ENCODE results near the gene FAM149B1.

FAM149B1 gene

DNA sequence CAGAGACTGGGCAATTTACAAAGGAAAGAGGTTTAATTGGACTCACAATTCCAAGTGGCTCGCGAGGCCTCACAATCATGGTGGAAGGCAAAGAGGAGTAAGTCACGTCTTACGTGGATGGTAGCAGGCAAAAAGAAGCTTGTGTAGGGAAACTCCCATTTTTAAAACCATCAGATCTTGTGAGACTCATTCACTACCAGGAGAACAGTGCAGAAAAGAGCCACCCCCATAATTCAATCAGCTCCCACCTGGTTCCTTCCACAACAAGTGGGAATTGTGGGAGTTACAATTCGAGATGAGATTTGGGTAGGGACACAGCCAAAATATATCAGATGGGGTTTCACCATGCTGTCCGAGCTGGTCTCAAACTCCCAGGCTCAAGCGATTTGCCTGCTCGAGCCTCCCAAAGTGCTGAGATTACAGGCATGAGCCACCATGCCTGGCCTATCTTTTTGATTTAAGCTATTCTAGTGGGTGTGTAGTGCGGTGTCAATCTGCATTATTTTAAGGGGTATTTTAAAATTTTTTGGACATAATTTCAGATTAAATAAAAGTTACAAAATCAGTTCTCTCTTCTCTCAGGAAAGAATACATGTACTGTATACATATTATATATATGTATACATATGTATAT lies 93.6 kb downstream of the FAM149B1 start:
- no peak overlapping the region for H3K4me3 ChIP-seq (ENCODE audit: low read length)
- DNase-seq (ENCODE audit: low read depth, low spot score): no peak

DNA sequence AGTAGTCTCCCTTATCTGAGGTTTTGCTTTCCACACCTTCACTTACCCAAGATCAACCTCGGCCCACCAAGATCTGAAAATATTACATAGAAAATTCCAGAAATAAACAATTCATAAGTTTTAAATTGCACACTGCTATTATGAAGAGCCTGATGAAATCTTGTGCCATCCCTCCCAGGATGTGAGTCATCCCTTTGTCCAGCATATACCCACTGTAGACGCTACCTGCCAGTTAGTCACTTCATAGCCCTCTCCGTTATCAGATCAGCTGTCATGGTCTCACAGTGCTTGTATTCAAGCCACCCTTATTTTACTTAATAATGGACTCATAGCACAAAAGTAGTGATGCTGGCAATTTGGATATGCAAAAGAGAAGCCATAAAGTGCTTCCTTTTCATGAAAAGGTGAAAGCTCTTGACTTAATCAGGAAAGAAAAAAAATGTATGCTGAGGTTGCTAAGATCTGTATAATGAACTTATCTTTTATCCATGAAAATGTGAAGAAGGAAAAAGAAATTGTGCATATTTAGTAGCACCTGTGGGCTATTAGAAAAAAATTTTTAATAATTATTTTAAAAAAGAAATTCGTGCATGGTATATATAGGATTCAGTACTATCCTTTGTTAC lies 94.3 kb downstream of the FAM149B1 start:
- no peak overlapping the region for H3K4me3 ChIP-seq (ENCODE audit: low read length)
- no peak for DNase-seq (ENCODE audit: low read depth, low spot score)

DNA sequence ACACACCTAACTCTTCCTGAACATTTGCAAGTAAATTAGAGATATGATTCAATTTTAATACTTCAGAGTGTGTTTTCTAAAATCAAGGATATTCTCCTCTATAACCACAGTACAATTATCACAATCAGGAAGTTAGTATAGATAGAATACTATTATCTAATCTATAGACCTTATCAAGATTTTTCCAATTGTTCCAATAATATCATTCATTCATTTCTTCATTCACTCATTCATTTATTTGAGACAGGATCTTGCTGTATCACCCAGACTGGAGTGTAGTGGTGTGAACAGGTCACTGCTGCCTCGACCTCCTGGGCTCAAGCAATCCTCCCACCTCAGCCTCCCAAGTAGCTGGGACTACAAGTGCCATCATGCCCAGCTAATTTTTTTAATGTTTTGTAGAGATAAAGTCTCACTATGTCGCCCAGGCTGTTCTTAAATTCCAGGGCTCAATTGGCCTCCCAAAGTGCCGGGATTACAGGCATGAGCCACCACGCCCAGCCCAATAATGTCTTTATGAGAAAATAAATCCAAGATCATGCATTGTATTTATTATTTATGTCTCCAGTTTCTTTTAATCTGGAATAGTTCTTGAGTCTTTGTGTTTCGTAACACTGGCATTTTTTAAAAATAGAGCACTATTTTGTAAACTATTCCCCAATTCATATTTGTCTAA lies 95.1 kb downstream of the FAM149B1 start:
- H3K4me3 ChIP-seq (ENCODE audit: low read length): no peak overlapping the region
- DNase-seq (ENCODE audit: low read depth, low spot score): no peak

DNA sequence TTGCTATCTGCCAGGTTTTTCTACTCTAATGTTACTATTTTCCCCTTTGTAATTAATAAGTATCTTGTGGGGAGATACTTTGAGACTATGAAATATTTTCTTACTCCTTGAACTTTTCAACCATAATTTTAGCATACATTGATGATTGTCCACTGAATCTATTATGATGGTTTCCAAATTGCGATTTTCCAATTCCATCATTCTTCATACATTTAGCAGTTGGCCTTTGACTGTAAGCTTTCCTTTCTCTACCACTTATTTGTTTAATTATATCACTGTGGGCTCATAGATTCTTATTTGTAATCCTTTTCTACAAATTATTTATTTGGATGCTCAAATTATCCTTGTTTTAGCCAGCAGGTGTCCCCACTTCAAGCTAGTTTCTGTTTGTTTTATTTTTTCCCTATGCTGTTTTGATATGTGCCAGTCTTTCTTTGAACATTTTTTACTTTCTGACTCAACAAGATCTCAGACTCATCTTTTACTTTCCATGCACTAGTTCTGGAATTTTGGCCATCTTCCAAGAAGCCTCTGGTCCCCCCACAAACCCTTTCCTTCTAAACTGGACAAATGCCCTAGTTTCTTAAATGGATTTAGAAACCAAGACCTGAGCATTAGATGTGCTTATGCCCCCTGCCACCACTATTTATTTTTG lies 95.9 kb downstream of the FAM149B1 start:
- H3K4me3 ChIP-seq (ENCODE audit: low read length): no peak overlapping the region
- peak; percentile 23 for DNase-seq (ENCODE audit: low read depth, low spot score)

DNA sequence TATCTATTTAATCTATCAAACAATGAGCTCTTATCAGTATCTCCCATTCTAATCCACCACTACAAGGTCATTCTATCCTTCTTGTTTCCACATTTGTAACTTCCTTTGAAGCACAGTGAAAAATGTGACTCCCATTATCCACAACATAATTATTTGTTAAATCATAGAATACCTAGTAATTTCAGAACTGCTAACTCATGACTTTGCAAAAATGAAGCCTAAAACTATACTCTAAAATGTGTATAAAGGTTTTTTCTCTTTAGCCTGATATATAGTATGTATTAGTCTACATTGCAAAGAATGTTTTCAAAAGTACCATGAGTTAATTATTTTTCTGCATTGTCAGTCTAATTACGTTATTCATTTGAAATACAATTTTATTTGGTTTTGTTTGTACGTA lies 96.5 kb downstream of the FAM149B1 start:
- no peak for DNase-seq (ENCODE audit: low read depth, low spot score)
- no peak overlapping the region for H3K4me3 ChIP-seq (ENCODE audit: low read length)

DNA sequence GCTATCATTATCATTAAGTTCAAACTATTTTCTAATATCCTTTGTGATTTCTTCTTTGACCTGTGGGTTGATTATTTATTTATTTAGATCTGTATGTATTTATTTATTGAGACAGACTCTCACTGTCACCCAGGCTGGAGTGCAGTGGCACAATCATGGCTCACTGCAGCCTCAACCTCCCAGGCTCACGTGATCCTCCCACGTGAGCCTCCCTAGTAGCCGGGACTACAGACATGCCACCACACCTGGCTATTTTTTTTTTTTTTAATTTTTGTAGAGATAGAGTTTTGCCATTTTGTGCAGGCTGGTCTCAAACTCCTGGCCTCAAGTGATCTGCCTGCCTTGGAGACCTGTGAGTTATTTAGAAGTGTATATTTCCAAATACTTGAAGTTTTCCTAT lies 113.2 kb downstream of the FAM149B1 start:
- H3K4me3 ChIP-seq (ENCODE audit: low read length): no peak overlapping the region
- no peak for DNase-seq (ENCODE audit: low read depth, low spot score)

DNA sequence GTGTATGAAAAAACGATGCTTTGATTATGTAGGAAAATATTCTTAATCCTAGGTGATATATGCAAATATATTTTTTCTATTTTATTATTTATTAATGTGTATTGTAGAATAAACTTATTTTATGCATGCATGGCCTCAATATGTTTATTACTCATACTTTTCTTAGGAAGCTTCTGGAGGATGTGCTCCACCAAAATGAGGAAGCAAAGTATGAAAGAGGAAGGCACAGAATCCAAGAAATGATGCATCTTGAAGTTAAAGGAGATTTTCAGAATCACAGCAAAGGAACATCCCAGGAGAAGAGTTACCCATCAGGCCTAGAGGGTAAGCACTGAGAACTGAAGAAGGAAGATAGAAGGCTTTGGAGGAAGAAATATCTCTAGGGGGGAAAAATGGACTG lies 119.5 kb downstream of the FAM149B1 start:
- no peak for DNase-seq (ENCODE audit: low read depth, low spot score)
- H3K4me3 ChIP-seq (ENCODE audit: low read length): no peak overlapping the region

DNA sequence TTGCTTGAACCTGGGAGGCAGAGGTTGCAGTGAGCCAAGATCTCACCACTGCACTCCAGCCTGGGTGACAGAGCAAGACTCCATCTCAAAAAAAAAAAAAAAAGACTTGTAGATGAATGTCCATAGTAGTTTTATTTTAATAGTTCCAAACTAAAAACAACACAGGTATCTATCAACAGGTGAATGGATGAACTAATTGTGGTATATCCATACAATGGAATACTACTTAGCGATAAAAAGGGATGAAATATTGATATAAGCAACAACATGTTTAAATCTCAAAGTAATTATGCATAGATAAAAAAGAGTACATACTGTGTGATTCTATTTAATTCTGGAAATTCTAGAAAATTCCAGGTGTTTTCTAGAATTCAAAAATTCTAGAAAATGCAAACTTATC lies 122.0 kb downstream of the FAM149B1 start:
- no peak for DNase-seq (ENCODE audit: low read depth, low spot score)
- no peak overlapping the region for H3K4me3 ChIP-seq (ENCODE audit: low read length)

DNA sequence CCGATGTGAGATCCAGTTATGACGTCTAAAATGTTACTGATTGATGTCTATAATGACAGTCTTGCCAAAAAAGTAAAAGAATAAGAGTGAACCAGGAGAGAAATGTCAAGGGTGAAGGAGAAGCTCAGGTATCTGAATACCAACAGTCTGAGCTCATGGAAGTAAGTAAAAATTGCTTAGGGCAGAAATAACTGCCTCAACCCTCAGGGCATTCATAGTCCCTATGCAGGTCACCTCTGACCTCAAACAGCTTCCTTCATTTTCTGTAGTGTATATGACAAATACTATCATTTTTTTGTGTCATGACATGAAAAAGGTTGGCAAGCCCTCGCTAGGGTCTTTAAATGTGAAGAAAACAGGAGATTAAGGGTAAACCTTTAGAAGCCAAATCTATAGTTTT lies 125.5 kb downstream of the FAM149B1 start:
- no peak for DNase-seq (ENCODE audit: low read depth, low spot score)
- H3K4me3 ChIP-seq (ENCODE audit: low read length): no peak overlapping the region
